OCI-M2 (cell line): ENCODE data around the gene CYP4F22.
"Not testable (repeated sequence)": the region's sequence is repeated elsewhere in the genome, so short reads cannot be mapped to it uniquely, and the experiment has no call there.

ENCODE experiments used
- DNase-seq: peaks from one replicate; lab custom pipeline; 2025; ENCODE audit not compliant: unreplicated experiment; lab: John Stamatoyannopoulos, UW

CYP4F22 gene

GRCh38 chr19:15488489-15489226, 19.7 kb upstream of the CYP4F22 start:
- DNase-seq: no peak

- DNase-seq: no peak
Measured at GRCh38 chr19:15495151-15495550, 13.2 kb upstream of the CYP4F22 start.

GRCh38 chr19:15498156-15498858, 10.0 kb upstream of the CYP4F22 start:
- DNase-seq: no peak

GRCh38 chr19:15498910-15499309, 9.4 kb upstream of the CYP4F22 start:
- no peak for DNase-seq

GRCh38 chr19:15501596-15501995, 6.7 kb upstream of the CYP4F22 start:
- no peak for DNase-seq

- no peak for DNase-seq
Measured at GRCh38 chr19:15502264-15502663, 6.1 kb upstream of the CYP4F22 start.

GRCh38 chr19:15506074-15506571, 2.2 kb upstream of the CYP4F22 start:
- DNase-seq: no peak

GRCh38 chr19:15507068-15508034, 974 bp upstream of the CYP4F22 start:
- no peak for DNase-seq

- no peak for DNase-seq
Measured at GRCh38 chr19:15511671-15512424, 3.5 kb downstream of the CYP4F22 start.

- DNase-seq: not testable (repeated sequence)
Measured at GRCh38 chr19:15515227-15515625, 6.9 kb downstream of the CYP4F22 start.

GRCh38 chr19:15516363-15516762, 8.0 kb downstream of the CYP4F22 start:
- DNase-seq: no peak

GRCh38 chr19:15517778-15518177, 9.5 kb downstream of the CYP4F22 start:
- DNase-seq: no peak

- DNase-seq: no peak
Measured at GRCh38 chr19:15519433-15519976, 11.2 kb downstream of the CYP4F22 start.

- DNase-seq: no peak
Measured at GRCh38 chr19:15524781-15525180, 16.5 kb downstream of the CYP4F22 start.

- no peak for DNase-seq
Measured at GRCh38 chr19:15525291-15525690, 17.0 kb downstream of the CYP4F22 start.

GRCh38 chr19:15526408-15526807, 18.1 kb downstream of the CYP4F22 start:
- no peak for DNase-seq

- no peak for DNase-seq
Measured at GRCh38 chr19:15527705-15528104, 19.4 kb downstream of the CYP4F22 start.

- no peak for DNase-seq
Measured at GRCh38 chr19:15529774-15530372, 21.5 kb downstream of the CYP4F22 start.

- DNase-seq: no peak
Measured at GRCh38 chr19:15532779-15533521, 24.6 kb downstream of the CYP4F22 start.
